ENCODE data around the gene MANSC4. TPM values are rescaled to one million over a fixed set of nuclear protein-coding genes. Genes with fewer than 3 reads are reported as not detected.

The MANSC4 gene
- total and polyA plus RNA-seq, 9 of the 15 experiments (the other 6 are each of a cell fraction or from before 2014, with no cell fraction given): not detected

DNA sequence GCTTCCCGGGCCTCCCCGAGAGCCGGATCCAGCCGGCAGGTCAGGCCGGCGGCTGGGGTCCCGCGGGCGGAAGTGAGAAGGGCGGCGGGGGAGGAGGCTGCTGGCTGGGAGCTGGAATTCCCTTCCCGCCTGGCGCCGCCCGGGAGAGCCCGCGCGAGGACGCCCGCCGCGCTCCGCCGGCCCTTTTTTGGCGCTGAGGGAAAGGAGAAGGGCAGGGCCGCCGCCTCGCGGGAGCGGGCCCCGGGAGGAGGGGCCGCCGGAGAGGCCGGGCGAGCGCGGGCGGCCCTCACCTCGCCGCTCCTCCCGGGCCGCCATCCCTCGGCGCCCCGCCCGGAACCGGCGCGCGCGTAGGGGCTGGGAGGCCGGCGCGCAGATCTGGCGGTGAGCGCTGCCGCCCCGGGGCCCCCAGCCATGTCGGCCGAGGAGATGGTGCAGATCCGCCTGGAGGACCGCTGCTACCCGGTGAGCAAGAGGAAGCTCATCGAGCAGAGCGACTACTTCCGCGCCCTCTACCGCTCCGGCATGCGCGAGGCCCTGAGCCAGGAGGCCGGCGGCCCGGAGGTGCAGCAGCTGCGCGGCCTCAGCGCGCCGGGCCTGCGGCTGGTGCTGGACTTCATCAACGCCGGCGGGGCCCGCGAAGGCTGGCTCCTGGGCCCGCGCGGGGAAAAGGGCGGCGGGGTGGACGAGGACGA, at the start of gene MANSC4, which contains the start of gene KLHL42 (continued):
- no peak for TF ChIP-seq BRCA1 (IDR thresholded peaks at IDR 0.05)
- no peak for TF ChIP-seq BRCA1 (CRISPR knock-in tag; IDR thresholded peaks at IDR 0.05)
- TF ChIP-seq, protein P1, sequence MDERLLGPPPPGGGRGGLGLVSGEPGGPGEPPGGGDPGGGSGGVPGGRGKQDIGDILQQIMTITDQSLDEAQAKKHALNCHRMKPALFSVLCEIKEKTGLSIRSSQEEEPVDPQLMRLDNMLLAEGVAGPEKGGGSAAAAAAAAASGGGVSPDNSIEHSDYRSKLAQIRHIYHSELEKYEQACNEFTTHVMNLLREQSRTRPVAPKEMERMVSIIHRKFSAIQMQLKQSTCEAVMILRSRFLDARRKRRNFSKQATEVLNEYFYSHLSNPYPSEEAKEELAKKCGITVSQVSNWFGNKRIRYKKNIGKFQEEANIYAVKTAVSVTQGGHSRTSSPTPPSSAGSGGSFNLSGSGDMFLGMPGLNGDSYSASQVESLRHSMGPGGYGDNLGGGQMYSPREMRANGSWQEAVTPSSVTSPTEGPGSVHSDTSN (CRISPR knock-in tag; IDR thresholded peaks at IDR 0.05; ENCODE audit: low read depth): no peak
- TF ChIP-seq, protein P1 (tag; conservative IDR thresholded peaks at IDR 0.05; ENCODE audit: low read depth): no peak
- TF ChIP-seq ETS2 (tag; IDR thresholded peaks at IDR 0.05; ENCODE audit: borderline replicate concordance, poor library complexity, severe bottlenecking): no peak
- TF ChIP-seq, protein P2, sequence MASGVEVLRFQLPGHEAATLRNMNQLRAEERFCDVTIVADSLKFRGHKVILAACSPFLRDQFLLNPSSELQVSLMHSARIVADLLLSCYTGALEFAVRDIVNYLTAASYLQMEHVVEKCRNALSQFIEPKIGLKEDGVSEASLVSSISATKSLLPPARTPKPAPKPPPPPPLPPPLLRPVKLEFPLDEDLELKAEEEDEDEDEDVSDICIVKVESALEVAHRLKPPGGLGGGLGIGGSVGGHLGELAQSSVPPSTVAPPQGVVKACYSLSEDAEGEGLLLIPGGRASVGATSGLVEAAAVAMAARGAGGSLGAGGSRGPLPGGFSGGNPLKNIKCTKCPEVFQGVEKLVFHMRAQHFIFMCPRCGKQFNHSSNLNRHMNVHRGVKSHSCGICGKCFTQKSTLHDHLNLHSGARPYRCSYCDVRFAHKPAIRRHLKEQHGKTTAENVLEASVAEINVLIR (CRISPR knock-in tag; IDR thresholded peaks at IDR 0.05): no peak
- no peak for TF ChIP-seq KHSRP (IDR thresholded peaks at IDR 0.05)
- no peak for TF ChIP-seq ZNF224 (CRISPR knock-in tag; IDR thresholded peaks at IDR 0.05)
- TF ChIP-seq ZNF239 (CRISPR knock-in tag; IDR thresholded peaks at IDR 0.05): no peak
- TF ChIP-seq MAFG (tag; conservative IDR thresholded peaks at IDR 0.05): no peak
- peak in 1 of 3 experiments; percentile 59 for TF ChIP-seq YY1 (IDR thresholded peaks at IDR 0.05; ENCODE audit: borderline replicate concordance in 1 of 3, control insufficient read depth in 1 of 3, extremely low read depth in 1 of 3, insufficient read depth in 3 of 3, insufficient read length in 1 of 3, insufficient replicate concordance in 2 of 3, low read depth in 1 of 3, low read length in 2 of 3)
- TF ChIP-seq ZNF444 (CRISPR knock-in tag; IDR thresholded peaks at IDR 0.05): no peak
- TF ChIP-seq, protein P3, sequence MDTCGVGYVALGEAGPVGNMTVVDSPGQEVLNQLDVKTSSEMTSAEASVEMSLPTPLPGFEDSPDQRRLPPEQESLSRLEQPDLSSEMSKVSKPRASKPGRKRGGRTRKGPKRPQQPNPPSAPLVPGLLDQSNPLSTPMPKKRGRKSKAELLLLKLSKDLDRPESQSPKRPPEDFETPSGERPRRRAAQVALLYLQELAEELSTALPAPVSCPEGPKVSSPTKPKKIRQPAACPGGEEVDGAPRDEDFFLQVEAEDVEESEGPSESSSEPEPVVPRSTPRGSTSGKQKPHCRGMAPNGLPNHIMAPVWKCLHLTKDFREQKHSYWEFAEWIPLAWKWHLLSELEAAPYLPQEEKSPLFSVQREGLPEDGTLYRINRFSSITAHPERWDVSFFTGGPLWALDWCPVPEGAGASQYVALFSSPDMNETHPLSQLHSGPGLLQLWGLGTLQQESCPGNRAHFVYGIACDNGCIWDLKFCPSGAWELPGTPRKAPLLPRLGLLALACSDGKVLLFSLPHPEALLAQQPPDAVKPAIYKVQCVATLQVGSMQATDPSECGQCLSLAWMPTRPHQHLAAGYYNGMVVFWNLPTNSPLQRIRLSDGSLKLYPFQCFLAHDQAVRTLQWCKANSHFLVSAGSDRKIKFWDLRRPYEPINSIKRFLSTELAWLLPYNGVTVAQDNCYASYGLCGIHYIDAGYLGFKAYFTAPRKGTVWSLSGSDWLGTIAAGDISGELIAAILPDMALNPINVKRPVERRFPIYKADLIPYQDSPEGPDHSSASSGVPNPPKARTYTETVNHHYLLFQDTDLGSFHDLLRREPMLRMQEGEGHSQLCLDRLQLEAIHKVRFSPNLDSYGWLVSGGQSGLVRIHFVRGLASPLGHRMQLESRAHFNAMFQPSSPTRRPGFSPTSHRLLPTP (IDR thresholded peaks at IDR 0.05; ENCODE audit: borderline replicate concordance, extremely low read depth, insufficient read length): no peak
- TF ChIP-seq DIDO1 (tag; IDR thresholded peaks at IDR 0.05; ENCODE audit: low read depth): no peak
- TF ChIP-seq, protein P4, sequence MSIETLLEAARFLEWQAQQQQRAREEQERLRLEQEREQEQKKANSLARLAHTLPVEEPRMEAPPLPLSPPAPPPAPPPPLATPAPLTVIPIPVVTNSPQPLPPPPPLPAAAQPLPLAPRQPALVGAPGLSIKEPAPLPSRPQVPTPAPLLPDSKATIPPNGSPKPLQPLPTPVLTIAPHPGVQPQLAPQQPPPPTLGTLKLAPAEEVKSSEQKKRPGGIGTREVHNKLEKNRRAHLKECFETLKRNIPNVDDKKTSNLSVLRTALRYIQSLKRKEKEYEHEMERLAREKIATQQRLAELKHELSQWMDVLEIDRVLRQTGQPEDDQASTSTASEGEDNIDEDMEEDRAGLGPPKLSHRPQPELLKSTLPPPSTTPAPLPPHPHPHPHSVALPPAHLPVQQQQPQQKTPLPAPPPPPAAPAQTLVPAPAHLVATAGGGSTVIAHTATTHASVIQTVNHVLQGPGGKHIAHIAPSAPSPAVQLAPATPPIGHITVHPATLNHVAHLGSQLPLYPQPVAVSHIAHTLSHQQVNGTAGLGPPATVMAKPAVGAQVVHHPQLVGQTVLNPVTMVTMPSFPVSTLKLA (conservative IDR thresholded peaks at IDR 0.05): peak in 1 of 2 experiments; percentile 68; a peak in 2 of 4 replicates

Measured in K562 (cell line).